ENCODE results near the gene HLA-DRB5.

GRCh38 chr6:32570363-32570905 lies 40.3 kb upstream of the HLA-DRB5 start:
- no peak for TF ChIP-seq CTCF (conservative IDR thresholded peaks at IDR 0.05; ENCODE audit: low read depth in 2 of 2)
- TF ChIP-seq EZH2phosphoT487 (IDR thresholded peaks at IDR 0.05; ENCODE audit: unreplicated experiment): no peak
- no peak for TF ChIP-seq EZH2 (IDR thresholded peaks at IDR 0.05; ENCODE audit: low read depth, unreplicated experiment)
- TF ChIP-seq REST (IDR thresholded peaks at IDR 0.05; ENCODE audit: unreplicated experiment): no peak

Data from GM23338 (cell line).